Erythroblast (primary cell): ENCODE data around the gene BTNL9.

Source experiments
- GATA1 ChIP-seq: IDR thresholded peaks from 2 replicates; pipeline ENCODE4 v1.6.1; 2011; ENCODE audit warnings: low read depth, mild to moderate bottlenecking, control low read depth, low read length, moderate library complexity
- POLR2A ChIP-seq: IDR thresholded peaks from 2 replicates; pipeline ENCODE4 v1.6.1; 2011; ENCODE audit warnings: mild to moderate bottlenecking, low read length

GRCh38 chr5:181045316-181045715, 5.2 kb downstream of the BTNL9 start:
- no peak for TF ChIP-seq POLR2A
- no peak for TF ChIP-seq GATA1
